ENCODE data around the gene RETREG3.
A peak's percentile ranks its signal among the peaks of the same experiment; 100 is the strongest.
"Not testable (repeated sequence)": the region's sequence is repeated elsewhere in the genome, so short reads cannot be mapped to it uniquely, and the experiment has no call there.

The RETREG3 gene

DNA sequence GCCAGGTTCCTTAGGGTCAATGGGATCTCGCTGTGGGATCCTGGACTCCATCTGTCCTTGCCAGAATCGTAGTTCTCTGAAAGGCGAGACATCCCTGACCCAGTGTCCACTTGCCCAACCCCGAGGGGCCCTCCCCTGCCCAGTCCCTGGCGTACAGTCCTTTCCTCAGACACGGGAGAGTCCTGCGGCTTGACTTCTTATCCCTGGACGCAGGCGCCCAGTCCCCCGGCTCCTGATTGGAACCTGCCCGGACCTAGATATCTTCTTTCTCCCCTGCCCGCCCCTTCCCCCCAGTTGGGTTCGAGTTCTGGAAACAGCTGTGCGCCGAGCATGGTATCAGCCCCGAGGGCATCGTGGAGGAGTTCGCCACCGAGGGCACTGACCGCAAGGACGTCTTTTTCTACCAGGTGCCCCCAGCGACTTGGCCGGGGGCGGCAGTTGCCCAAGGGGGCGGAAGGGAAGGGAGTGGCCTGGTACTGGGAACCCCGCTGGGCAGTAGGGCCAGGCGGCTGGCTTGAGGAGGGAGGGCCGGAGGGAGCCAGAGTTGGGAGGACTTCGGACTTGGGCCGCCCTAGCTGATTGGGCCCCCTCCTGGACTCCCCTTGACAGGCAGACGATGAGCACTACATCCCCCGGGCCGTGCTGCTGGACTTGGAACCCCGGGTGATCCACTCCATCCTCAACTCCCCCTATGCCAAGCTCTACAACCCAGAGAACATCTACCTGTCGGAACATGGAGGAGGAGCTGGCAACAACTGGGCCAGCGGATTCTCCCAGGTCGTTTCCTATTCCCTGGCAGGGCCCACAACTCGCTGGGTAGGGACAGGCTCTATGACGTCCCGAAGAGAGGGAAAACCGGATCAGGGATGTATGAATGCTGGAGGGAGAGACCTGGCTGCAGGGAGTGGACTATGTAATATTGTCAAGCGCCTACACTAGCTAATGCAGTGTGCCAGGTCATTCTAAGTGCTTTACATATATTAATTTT, 934 bp upstream of the RETREG3 start:
- not testable (repeated sequence) for H3K27me3 ChIP-seq (ENCODE audit: control insufficient read depth in 1 of 2, insufficient read depth in 1 of 2, low read length in 2 of 2)

DNA sequence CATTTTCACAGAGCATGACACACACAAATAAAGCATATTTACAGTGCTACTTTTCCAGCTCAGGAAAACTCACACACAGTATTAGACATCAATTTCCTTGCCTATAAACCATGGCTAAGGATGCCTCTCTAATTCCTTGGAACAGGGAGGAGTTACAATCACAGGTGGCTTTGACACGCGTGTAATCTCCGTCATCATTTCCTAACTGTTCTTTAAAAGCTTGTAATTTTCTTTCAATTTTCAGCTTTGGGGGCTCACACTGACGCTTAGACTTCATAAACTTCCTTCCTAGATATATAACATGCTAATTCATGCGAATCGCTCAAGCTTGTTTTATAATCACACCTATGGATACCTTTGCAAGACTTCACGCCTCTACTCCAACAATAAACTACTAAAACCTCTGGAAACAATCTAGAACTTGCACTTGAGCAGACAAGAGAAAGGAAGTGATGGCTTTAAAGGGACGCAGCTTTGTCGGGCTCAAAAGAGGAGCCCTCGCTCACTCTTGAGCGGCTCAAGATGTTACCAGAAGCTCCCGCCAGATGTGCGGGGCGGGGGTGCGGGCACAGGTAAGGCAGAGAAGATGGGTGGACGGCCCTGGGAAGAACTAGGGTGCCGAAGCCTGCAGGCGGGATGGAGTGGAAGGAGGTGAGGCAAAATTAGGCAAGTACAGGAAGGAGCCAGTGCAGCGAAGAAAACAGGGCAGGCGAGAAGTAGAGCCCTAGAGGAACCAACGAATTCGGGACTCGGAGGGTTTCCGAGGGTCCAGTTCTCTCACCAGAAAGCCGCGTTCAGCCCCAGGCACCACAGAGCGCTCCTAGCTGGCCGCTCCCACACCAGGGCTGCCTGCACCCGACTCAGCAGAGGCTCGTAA, 631 bp downstream of the RETREG3 start:
- H3K9me3 ChIP-seq (ENCODE audit: control insufficient read depth, low read length), result no peaks in the 10 kb centered on the region
- peak overlapping the region; percentile 94 for H3K9ac ChIP-seq (ENCODE audit: low read length)
- peak overlapping the region in 1 of 2 experiments; percentile 66 for H2BK12ac ChIP-seq (ENCODE audit: low read length in 2 of 2)
- WGBS, result 2% methylated on average over 30 of the region's 30 CpGs
- peak overlapping the region; percentile 81 for H2AFZ ChIP-seq (ENCODE audit: low read depth, low read length)
- peak; percentile 31 for DNase-seq
- no peak overlapping the region for H2AK5ac ChIP-seq (ENCODE audit: low read length, severe bottlenecking)
- H3K14ac ChIP-seq (ENCODE audit: low read length in 2 of 2), result peak overlapping the region in 1 of 2 experiments; percentile 95
- peak overlapping the region; percentile 52 for H4K91ac ChIP-seq (ENCODE audit: low read length)
- peak overlapping the region in 1 of 2 experiments; percentile 87 for H3K23ac ChIP-seq (ENCODE audit: low read length in 2 of 2)
- peak overlapping the region; percentile 69 for H2BK5ac ChIP-seq (ENCODE audit: low read depth, low read length, poor library complexity, severe bottlenecking)
- H4K8ac ChIP-seq (ENCODE audit: low read length), result peak overlapping the region; percentile 16
- H3K27ac ChIP-seq (ENCODE audit: low read length, poor library complexity, severe bottlenecking), result peak overlapping the region; percentile 58
- peaks cover 14% of the 10 kb centered on the region for H3K4me1 ChIP-seq (ENCODE audit: control insufficient read depth, insufficient read depth, low read depth, low read length)
- peak overlapping the region in 1 of 2 experiments; percentile 86 for H3K4ac ChIP-seq (ENCODE audit: low read depth in 1 of 2, low read length in 2 of 2)
- peak overlapping the region; percentile 73 to 96 for H3K4me3 ChIP-seq (ENCODE audit: insufficient read depth in 1 of 2, low read depth in 1 of 2, low read length in 2 of 2)
- H3K79me1 ChIP-seq (replicated peaks; ENCODE audit: low read length, poor library complexity, severe bottlenecking), result peaks cover 15% of the 10 kb centered on the region
- peaks cover 16 to 19% of the 10 kb centered on the region in 2 experiments for H3K36me3 ChIP-seq (ENCODE audit: control insufficient read depth in 1 of 2, insufficient read depth in 2 of 2, low read depth in 1 of 2, low read length in 2 of 2)
- H3K27me3 ChIP-seq (ENCODE audit: control insufficient read depth in 1 of 2, insufficient read depth in 1 of 2, low read length in 2 of 2), result no peaks in the 10 kb centered on the region
- peak overlapping the region; percentile 56 for H3K4me2 ChIP-seq (ENCODE audit: low read length, poor library complexity, severe bottlenecking)
- H2BK15ac ChIP-seq (ENCODE audit: low read depth, poor library complexity, severe bottlenecking), result peak overlapping the region; percentile 95
- H2BK120ac ChIP-seq (ENCODE audit: low read depth, low read length), result peak overlapping the region; percentile 96
- peak overlapping the region; percentile 68 to 85 for H3K18ac ChIP-seq (ENCODE audit: low read depth in 1 of 2, low read length in 2 of 2)

More for the DNA sequence above, 934 bp upstream of the RETREG3 start:
- H3K9ac ChIP-seq (ENCODE audit: low read length), result peak overlapping the region; percentile 88
- peak overlapping the region; percentile 64 to 87 for H3K18ac ChIP-seq (ENCODE audit: low read depth in 1 of 2, low read length in 2 of 2)
- H2BK12ac ChIP-seq (ENCODE audit: low read length in 2 of 2), result peak overlapping the region in 1 of 2 experiments; percentile 56
- peaks cover 32 to 34% of the 10 kb centered on the region in 2 experiments for H3K36me3 ChIP-seq (ENCODE audit: control insufficient read depth in 1 of 2, insufficient read depth in 2 of 2, low read depth in 1 of 2, low read length in 2 of 2)
- WGBS, result 23% methylated on average over 20 of the region's 42 CpGs
- peaks cover 19% of the 10 kb centered on the region for H3K79me1 ChIP-seq (replicated peaks; ENCODE audit: low read length, poor library complexity, severe bottlenecking)
- H3K27ac ChIP-seq (ENCODE audit: low read length, poor library complexity, severe bottlenecking), result peak overlapping the region; percentile 92
- H3K14ac ChIP-seq (ENCODE audit: low read length in 2 of 2), result peak overlapping the region in 1 of 2 experiments; percentile 89
- peak overlapping the region; percentile 3 for H2BK5ac ChIP-seq (ENCODE audit: low read depth, low read length, poor library complexity, severe bottlenecking)
- H3K4me2 ChIP-seq (ENCODE audit: low read length, poor library complexity, severe bottlenecking), result peak overlapping the region; percentile 92
- H2BK120ac ChIP-seq (ENCODE audit: low read depth, low read length); H4K91ac ChIP-seq (ENCODE audit: low read length); H3K9me3 ChIP-seq (ENCODE audit: control insufficient read depth, low read length); DNase-seq; H2AK5ac ChIP-seq (ENCODE audit: low read length, severe bottlenecking): not testable (repeated sequence)
- H2AFZ ChIP-seq (ENCODE audit: low read depth, low read length), result peak overlapping the region; percentile 47
- peak overlapping the region; percentile 71 for H4K8ac ChIP-seq (ENCODE audit: low read length)
- H3K4me3 ChIP-seq (ENCODE audit: insufficient read depth in 1 of 2, low read depth in 1 of 2, low read length in 2 of 2), result peak overlapping the region; percentile 65 to 93
- peaks cover 12% of the 10 kb centered on the region for H3K4me1 ChIP-seq (ENCODE audit: control insufficient read depth, insufficient read depth, low read depth, low read length)
- peak overlapping the region in 1 of 2 experiments; percentile 84 for H3K4ac ChIP-seq (ENCODE audit: low read depth in 1 of 2, low read length in 2 of 2)
- peak overlapping the region; percentile 92 for H2BK15ac ChIP-seq (ENCODE audit: low read depth, poor library complexity, severe bottlenecking)
- H3K23ac ChIP-seq (ENCODE audit: low read length in 2 of 2), result peak overlapping the region in 1 of 2 experiments; percentile 47

DNA sequence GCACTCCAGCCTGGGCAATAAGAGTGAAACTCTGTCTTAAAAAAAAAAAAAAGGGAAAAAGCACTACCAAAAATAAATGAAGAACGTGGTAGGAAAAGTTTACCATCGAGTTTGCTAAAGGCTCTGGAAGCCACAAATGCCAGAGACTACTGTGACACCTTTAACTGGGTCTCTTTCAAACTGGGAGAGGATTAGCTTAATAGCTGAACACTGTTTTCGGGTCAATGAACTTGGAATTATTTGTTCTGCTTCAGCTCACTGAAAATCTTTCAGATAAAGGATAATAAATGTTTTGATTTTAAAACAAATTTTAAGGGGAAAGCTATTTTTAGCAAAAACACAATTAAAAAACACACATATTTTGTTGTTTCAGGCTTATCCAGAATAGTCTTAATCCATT, 1.4 kb downstream of the RETREG3 start:
- H3K4me1 ChIP-seq (ENCODE audit: control insufficient read depth, insufficient read depth, low read depth, low read length), result peaks cover 13% of the 10 kb centered on the region
- no peak for DNase-seq
- H2AFZ ChIP-seq (ENCODE audit: low read depth, low read length), result no peak overlapping the region
- H3K27me3 ChIP-seq (ENCODE audit: control insufficient read depth in 1 of 2, insufficient read depth in 1 of 2, low read length in 2 of 2), result no peaks in the 10 kb centered on the region
- H3K23ac ChIP-seq (ENCODE audit: low read length in 2 of 2), result no peak overlapping the region
- no peak overlapping the region for H3K4ac ChIP-seq (ENCODE audit: low read depth in 1 of 2, low read length in 2 of 2)
- H3K4me2 ChIP-seq (ENCODE audit: low read length, poor library complexity, severe bottlenecking), result peak overlapping the region; percentile 56
- 93% methylated on average over 2 of the region's 3 CpGs for WGBS
- H2BK120ac ChIP-seq (ENCODE audit: low read depth, low read length), result no peak overlapping the region
- H2BK5ac ChIP-seq (ENCODE audit: low read depth, low read length, poor library complexity, severe bottlenecking), result no peak overlapping the region
- H3K9ac ChIP-seq (ENCODE audit: low read length), result peak overlapping the region; percentile 94
- H3K36me3 ChIP-seq (ENCODE audit: control insufficient read depth in 1 of 2, insufficient read depth in 2 of 2, low read depth in 1 of 2, low read length in 2 of 2), result peaks cover 9 to 11% of the 10 kb centered on the region in 2 experiments
- H3K9me3 ChIP-seq (ENCODE audit: control insufficient read depth, low read length), result no peaks in the 10 kb centered on the region
- H3K4me3 ChIP-seq (ENCODE audit: insufficient read depth in 1 of 2, low read depth in 1 of 2, low read length in 2 of 2), result peak overlapping the region in 1 of 2 experiments; percentile 96
- H2AK5ac ChIP-seq (ENCODE audit: low read length, severe bottlenecking), result no peak overlapping the region
- H4K8ac ChIP-seq (ENCODE audit: low read length), result no peak overlapping the region
- no peak overlapping the region for H2BK12ac ChIP-seq (ENCODE audit: low read length in 2 of 2)
- no peak overlapping the region for H4K91ac ChIP-seq (ENCODE audit: low read length)
- no peak overlapping the region for H3K18ac ChIP-seq (ENCODE audit: low read depth in 1 of 2, low read length in 2 of 2)
- H3K27ac ChIP-seq (ENCODE audit: low read length, poor library complexity, severe bottlenecking), result no peak overlapping the region
- no peak overlapping the region for H3K14ac ChIP-seq (ENCODE audit: low read length in 2 of 2)
- H2BK15ac ChIP-seq (ENCODE audit: low read depth, poor library complexity, severe bottlenecking), result no peak overlapping the region
- H3K79me1 ChIP-seq (replicated peaks; ENCODE audit: low read length, poor library complexity, severe bottlenecking), result peaks cover 12% of the 10 kb centered on the region

All from mesenchymal stem cell (in vitro differentiated cells and primary cell).